HG03095 (cell line): ENCODE results near the gene NR1I2.

ENCODE experiments used
- ATAC-seq: cut with Tn5 transposase; IDR thresholded peaks from one replicate; pipeline ENCODE4 v1.9.1; 2021; ENCODE audit warnings: moderate library complexity; ENCODE audit not compliant: unreplicated experiment

The NR1I2 gene

GRCh38 chr3:119817583-119818363, 35.9 kb downstream of the NR1I2 start:
- ATAC-seq: no peak

GRCh38 chr3:119818937-119819336, 37.0 kb downstream of the NR1I2 start:
- ATAC-seq: no peak

DNA sequence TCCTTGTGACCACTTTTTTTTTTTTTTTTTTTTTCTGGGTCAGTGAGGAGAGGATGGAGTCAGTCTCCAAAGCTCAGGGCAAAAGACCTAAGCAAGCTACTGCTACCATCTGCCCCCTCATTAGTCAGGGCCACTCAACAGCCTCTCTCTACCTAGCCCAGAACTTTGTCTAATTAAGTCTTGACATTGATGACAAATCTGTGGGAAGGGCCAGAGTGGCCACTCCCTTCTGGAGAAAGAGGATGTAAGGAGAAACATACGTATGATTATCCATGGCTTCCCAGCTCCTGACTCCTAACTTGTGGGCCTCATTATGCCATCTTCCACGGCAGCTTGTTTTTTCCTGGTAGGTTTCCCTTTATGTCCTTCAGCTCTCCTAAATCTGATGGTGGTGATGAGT, 37.9 kb downstream of the NR1I2 start:
- no peak for ATAC-seq

GRCh38 chr3:119825820-119826219, 43.9 kb downstream of the NR1I2 start:
- ATAC-seq: no peak

GRCh38 chr3:119826711-119827608, 45.1 kb downstream of the NR1I2 start:
- no peak for ATAC-seq

- ATAC-seq: no peak
These were observed 47.5 kb downstream of the NR1I2 start for GRCh38 chr3:119829420-119829819.

DNA sequence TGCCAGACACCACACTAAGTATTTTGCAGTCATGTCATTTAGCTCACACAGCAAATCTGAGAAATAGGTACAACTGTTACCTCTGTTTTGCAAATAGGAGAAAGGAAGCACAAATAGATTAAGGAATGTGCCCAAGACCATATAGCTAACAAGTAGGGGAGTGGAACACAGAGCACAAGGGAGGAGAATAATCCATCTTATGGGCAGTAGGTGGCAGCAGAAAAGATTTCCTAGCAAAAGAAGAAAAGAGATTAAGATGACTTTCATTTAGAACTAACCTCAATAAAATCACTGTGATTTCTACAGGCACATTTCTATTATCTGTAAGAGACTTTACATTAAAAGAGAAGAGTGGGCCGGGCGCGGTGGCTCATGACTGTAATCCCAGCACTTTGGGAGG, 49.1 kb downstream of the NR1I2 start:
- no peak for ATAC-seq

GRCh38 chr3:119831941-119832371, 50.1 kb downstream of the NR1I2 start:
- no peak for ATAC-seq

DNA sequence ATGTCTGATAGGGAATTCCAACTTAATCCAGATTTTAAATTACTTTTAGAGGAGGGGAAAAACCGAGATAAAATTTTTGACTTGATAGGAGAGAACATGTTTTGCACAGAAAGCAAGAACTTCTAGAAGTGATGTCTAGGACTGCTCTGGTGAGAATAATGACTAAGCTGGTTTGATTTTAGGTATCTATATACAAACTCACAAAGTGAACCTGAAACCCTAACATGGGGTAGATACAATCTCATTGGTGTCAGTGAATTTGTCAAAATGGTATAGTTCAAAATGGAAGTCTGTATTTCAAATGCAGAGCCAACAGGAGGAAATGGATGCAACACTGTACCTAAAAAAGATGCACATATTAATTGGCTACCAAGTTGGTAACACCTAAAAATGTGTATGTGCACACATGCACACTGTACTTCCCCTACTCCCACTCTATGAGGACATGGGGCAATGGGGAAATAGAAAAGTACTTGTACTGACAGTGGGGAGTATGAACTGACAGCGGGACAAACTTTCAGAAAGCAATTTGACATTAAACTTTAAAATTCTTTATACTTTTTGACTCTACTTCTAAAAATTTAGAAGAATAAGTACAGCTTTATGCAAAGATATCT, 53.0 kb downstream of the NR1I2 start:
- no peak for ATAC-seq

DNA sequence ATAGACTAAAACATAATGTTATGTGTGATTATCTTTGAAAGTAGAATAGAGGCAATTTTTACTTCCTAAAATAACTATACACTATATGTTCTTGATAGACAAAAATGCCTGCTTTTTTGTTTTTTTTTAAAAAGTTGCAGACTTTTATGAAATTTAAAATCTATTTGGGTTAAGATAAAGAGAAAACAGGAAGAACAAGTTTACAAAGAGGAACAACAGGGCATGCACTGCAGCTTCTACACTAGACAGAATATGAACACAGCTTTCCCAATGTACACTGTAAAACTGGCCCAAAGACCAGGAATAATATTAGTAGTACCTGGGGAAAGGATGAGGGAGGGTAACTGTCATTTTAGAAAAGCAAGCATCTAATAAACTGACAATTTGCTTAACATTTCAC, 53.7 kb downstream of the NR1I2 start:
- no peak for ATAC-seq

DNA sequence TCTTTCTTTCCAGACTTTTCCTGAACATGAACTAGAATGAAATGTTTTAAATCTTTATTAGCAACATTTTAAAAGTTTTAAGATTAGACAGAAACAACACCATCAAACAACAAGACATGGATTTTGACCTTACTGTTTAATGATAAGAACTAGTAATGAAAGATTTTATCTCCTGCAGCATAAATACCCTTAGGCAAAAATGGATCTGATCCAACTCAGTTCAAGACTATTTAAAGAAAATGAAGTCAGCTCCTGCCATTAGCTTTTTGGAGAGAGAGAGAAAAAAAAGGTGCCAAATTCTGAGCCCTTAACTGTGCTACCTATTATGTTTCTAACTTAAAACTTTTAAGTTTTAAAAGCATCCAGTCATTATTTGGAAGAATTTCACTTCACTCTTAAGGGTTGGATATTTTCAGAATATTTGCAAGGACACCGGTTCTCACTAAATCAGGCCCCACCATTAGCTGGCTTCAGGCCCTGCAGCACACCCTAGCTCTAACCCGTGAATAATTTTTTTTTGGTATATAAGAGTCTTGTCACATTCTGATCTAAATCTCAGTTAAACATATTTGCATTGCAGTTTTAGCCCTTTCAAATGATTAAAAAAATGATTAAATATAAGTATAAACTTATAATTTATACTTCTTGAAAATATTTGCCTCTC, 60.0 kb downstream of the NR1I2 start:
- no peak for ATAC-seq

- ATAC-seq: no peak
These were observed 67.2 kb downstream of the NR1I2 start for GRCh38 chr3:119849126-119849525.

- ATAC-seq: no peak
These were observed 74.8 kb downstream of the NR1I2 start for GRCh38 chr3:119856695-119857094.

- ATAC-seq: no peak
These were observed 77.1 kb downstream of the NR1I2 start for GRCh38 chr3:119858957-119859356.

- ATAC-seq: no peak
These were observed 77.8 kb downstream of the NR1I2 start for GRCh38 chr3:119859728-119860127.

DNA sequence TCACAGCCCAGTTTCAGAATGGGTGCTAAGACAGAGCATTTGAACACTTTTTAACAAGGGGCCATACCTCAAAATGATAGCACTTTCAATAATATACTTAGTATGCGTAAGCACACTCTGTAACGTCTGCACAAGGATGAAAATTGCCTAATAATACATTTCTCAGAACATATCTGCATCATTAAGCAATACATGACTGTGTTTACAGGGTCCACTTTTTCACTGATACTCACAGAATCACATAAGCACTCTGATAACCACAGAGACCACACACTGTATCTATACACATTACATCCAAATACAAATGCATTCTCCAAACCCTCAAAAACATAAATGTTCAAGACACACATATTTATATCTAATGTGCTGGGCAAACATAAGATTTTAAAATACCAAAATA, 79.8 kb downstream of the NR1I2 start:
- ATAC-seq: no peak

DNA sequence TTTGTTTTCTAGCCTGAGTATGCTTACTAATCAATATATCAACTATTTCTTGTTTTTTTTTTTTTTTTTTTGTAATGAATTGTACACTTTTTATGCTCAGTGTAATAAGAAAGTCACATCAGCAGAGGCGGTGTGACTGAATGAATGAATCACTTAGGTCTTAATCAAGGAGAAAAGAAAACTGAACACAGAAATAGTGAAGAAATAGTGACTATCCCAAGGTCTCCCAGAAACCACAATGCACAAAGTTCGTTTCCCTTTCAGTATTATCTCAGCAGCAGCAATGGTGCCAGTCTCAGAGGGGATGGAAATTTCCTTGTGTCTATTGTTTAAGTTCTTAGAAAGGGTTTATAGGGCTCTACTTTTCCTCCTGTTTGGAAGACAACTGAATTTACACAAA, 80.7 kb downstream of the NR1I2 start:
- no peak for ATAC-seq

DNA sequence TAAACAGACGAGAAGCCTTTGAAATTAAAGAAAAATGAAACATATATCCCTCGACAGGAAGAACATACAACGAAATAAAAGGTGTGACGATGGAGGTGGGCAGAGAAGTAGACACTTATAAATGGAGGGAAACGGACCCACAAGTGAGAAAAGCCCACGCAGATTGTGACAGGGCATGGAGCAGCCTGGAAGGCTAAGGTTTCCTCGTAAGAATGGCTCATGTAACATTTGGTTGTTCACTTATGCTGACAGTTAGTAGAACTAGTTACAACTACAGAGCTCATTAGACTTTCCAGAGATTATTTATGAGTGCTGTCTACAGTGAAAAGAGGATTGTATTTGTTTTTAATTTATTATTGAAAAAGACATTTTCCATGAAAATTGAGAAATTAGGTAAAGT, 82.6 kb downstream of the NR1I2 start:
- ATAC-seq: no peak
